Gastroesophageal sphincter (tissue), 3 donors: ENCODE results near the gene C12orf75.
"Not testable (repeated sequence)": the region's sequence is repeated elsewhere in the genome, so short reads cannot be mapped to it uniquely, and the experiment has no call there.

Source experiments
- CTCF ChIP-seq, 4 experiments: fragments of 200-600 bp in 2 of 4; fragments of 450-650 bp in 2 of 4; sonication (generic) in 1 of 4; IDR thresholded peaks; one replicate each; pipeline ENCODE4 v1.5.1; 2017 to 2019; ENCODE audit warnings: antibody characterized with exemption in 4 of 4, mild to moderate bottlenecking in 2 of 4, moderate library complexity in 2 of 4
- EP300 ChIP-seq: sonication (generic); formaldehyde crosslinking; IDR thresholded peaks from one replicate; pipeline ENCODE4 v1.6.1; 2017; ENCODE audit warnings: antibody characterized with exemption, mild to moderate bottlenecking
- POLR2A ChIP-seq, 2 donors: fragments of 450-650 bp; IDR thresholded peaks; one replicate each; pipeline ENCODE4 v1.6.1; 2017; ENCODE audit warnings: antibody characterized with exemption in 2 of 2, mild to moderate bottlenecking in 2 of 2, moderate library complexity in 1 of 2
- POLR2AphosphoS5 ChIP-seq: sonication (generic); formaldehyde crosslinking; IDR thresholded peaks from one replicate; pipeline ENCODE4 v1.6.1; 2017; ENCODE audit warnings: antibody characterized with exemption

GRCh38 chr12:105302986-105303385 lies 27.5 kb upstream of the C12orf75 start:
- TF ChIP-seq CTCF (IDR thresholded peaks at IDR 0.05); POLR2A (IDR thresholded peaks at IDR 0.05); EP300; POLR2AphosphoS5: not testable (repeated sequence)
